Coronary artery (tissue), 2 donors: ENCODE data around the gene ZNRF2.

Experiments used
- DNase-seq: peaks from one replicate; pipeline ENCODE4 v3.0.0-alpha.2; 2017; ENCODE audit warnings: low spot score
- H3K27ac ChIP-seq, 2 donors: fragments of 200-600 bp; sonication (generic); one replicate each; pipeline ENCODE4 v1.5.1; 2016 to 2019
- H3K4me3 ChIP-seq: fragments of 200-600 bp; sonication (generic); 2 replicates; pipeline ENCODE4 v1.5.1; 2016; ENCODE audit warnings: mild to moderate bottlenecking, moderate library complexity
- CTCF ChIP-seq: fragments of 200-600 bp; sonication (generic); IDR thresholded peaks from one replicate; pipeline ENCODE4 v1.5.1; 2019; ENCODE audit warnings: antibody characterized with exemption

Gene ZNRF2

GRCh38 chr7:30406664-30407425 lies 122.4 kb downstream of the ZNRF2 start:
- no peak for TF ChIP-seq CTCF
- H3K27ac ChIP-seq: no peak overlapping the region

GRCh38 chr7:30411173-30411572 lies 126.8 kb downstream of the ZNRF2 start:
- Histone ChIP-seq H3K4me3 (no peak overlapping the region), H3K27ac (no peak overlapping the region)
- no peak for TF ChIP-seq CTCF
- no peak for DNase-seq

More at GRCh38 chr7:30406664-30407425, 122.4 kb downstream of the ZNRF2 start:
- no peak overlapping the region for H3K4me3 ChIP-seq
- no peak for DNase-seq

- no peak overlapping the region for H3K4me3 ChIP-seq
- no peak for TF ChIP-seq CTCF
- DNase-seq: no peak
- H3K27ac ChIP-seq: no peak overlapping the region
Observed at GRCh38 chr7:30411897-30412296, 127.5 kb downstream of the ZNRF2 start.

GRCh38 chr7:30412782-30413504 lies 128.5 kb downstream of the ZNRF2 start:
- no peak overlapping the region for H3K27ac ChIP-seq

GRCh38 chr7:30413864-30414263 lies 129.5 kb downstream of the ZNRF2 start:
- Histone ChIP-seq H3K4me3 (no peak overlapping the region), H3K27ac (no peak overlapping the region)
- DNase-seq: no peak
- no peak for TF ChIP-seq CTCF

More at GRCh38 chr7:30412782-30413504, 128.5 kb downstream of the ZNRF2 start:
- H3K4me3 ChIP-seq: no peak overlapping the region
- peak; percentile 28 for TF ChIP-seq CTCF
- DNase-seq: no peak
